Endodermal cell (in vitro differentiated cells): ENCODE data around the gene FMOD. TPM values are rescaled to one million over a fixed set of nuclear protein-coding genes. Genes with fewer than 3 reads are reported as not detected.
A peak's percentile ranks its signal among the peaks of the same experiment; 100 is the strongest.

Experiments
- DNase-seq: peaks from one replicate; pipeline ENCODE4 v3.0.0-alpha.2; 2017
- H3K27ac ChIP-seq: 2 replicates; pipeline ENCODE4 v1.5.1; 2013; ENCODE audit warnings: mild to moderate bottlenecking, low read depth, low read length, moderate library complexity
- H3K27me3 ChIP-seq: 2 replicates; pipeline ENCODE4 v1.6.1; 2013; ENCODE audit warnings: mild to moderate bottlenecking, low read length, moderate library complexity; ENCODE audit not compliant: insufficient read depth, control insufficient read depth, poor library complexity, severe bottlenecking
- H3K36me3 ChIP-seq: 2 replicates; pipeline ENCODE4 v1.7.0; 2013; ENCODE audit warnings: mild to moderate bottlenecking, low read length, moderate library complexity; ENCODE audit not compliant: control insufficient read depth, insufficient read depth
- H3K4me1 ChIP-seq: one replicate; pipeline ENCODE4 v1.7.0; 2013; ENCODE audit warnings: low read length; ENCODE audit not compliant: control insufficient read depth, insufficient read depth
- H3K4me3 ChIP-seq: 2 replicates; pipeline ENCODE4 v1.5.1; 2013; ENCODE audit warnings: mild to moderate bottlenecking, low read length, moderate library complexity
- H3K9ac ChIP-seq: 2 replicates; pipeline ENCODE4 v1.6.1; 2013; ENCODE audit warnings: mild to moderate bottlenecking, low read length, moderate library complexity; ENCODE audit not compliant: poor library complexity, severe bottlenecking; ENCODE audit errors: extremely low read depth
- H3K9me3 ChIP-seq: 2 replicates; pipeline ENCODE4 v1.6.1; 2013; ENCODE audit warnings: mild to moderate bottlenecking, low read length, moderate library complexity; ENCODE audit not compliant: control insufficient read depth
- H3K27ac Mint-ChIP-seq: 2 replicates; pipeline ENCODE4 v1.8.0; 2020; ENCODE audit warnings: mixed read lengths
- H3K27me3 Mint-ChIP-seq: 2 replicates; pipeline ENCODE4 v1.8.0; 2021; ENCODE audit warnings: mild to moderate bottlenecking, mixed read lengths; ENCODE audit not compliant: insufficient read depth
- H3K36me3 Mint-ChIP-seq: 2 replicates; pipeline ENCODE4 v1.8.0; 2020; ENCODE audit warnings: low read depth, mixed read lengths
- H3K4me1 Mint-ChIP-seq: 2 replicates; pipeline ENCODE4 v1.8.0; 2020; ENCODE audit warnings: mixed read lengths
- H3K4me3 Mint-ChIP-seq: 2 replicates; pipeline ENCODE4 v1.8.0; 2020; ENCODE audit warnings: mild to moderate bottlenecking, moderate library complexity, mixed read lengths
- H3K9me3 Mint-ChIP-seq: 2 replicates; pipeline ENCODE4 v1.8.0; 2020; ENCODE audit warnings: mild to moderate bottlenecking, mixed read lengths
- WGBS, 2 experiments: methylation state at CpG; one replicate each; pipeline versions ENCODE4 v1.1.5 to v1.1.7; 2013; ENCODE audit warnings: missing lambda C conversion rate in 2 of 2, mixed read lengths in 1 of 2; ENCODE audit not compliant: insufficient coverage in 1 of 2, insufficient read length in 1 of 2; 5-methylcytosine and 5-hydroxymethylcytosine counted together
- total RNA-seq, 2 donors: library from RNA; stranded (reverse); fragmentation: NEBNext Ultra II Directional in 1 of 2; extraction: Animal tissue kit (Norgen Biotek cat#: 25700) in 1 of 2; gene quantifications; 2 replicates in 1 of 2; 3 replicates in 1 of 2; pipeline ENCODE4 v1.2.1, GENCODE V29; 2021
- TF ChIP-seq, protein P1 (sequence below): fragments of 200-600 bp; sonication (generic); conservative IDR thresholded peaks from 2 replicates; pipeline ENCODE4 v1.5.0; 2021; ENCODE audit warnings: antibody characterized with exemption, mild to moderate bottlenecking

FMOD gene
- total RNA-seq, 2 donors from 2014 or later, result 2.9 to 4.8 TPM

DNA sequence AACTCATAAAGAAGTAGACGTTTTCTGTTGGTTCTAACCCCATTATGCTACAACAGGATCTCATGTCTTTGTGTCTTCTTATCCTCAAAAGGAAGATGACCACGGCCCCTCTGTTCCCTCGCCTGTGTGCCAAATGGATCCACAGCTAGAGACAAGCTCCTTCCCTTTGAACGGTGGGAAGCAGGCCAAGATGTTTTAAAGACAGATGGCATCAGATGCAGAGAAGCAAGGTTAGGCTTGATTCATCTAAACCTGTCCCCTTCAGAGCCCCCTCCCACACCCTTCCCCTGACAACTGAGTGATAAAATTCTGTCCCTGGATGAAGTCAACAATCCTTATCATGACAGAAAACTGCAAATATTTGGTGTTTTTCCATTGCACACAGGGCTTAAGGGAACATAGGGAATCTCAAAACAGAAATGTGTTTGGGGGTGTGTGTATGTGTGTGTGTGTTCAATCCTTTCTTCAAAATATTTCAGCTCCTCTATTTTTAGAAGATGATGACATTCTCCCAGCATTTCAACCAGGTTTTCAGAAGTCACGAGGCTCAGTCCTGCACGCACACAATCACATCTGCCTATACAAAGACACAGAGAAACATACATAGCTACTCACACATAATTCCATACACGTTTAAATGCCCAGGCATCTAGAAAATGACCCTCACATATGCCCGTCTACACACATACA, 27.8 kb upstream of the FMOD start:
- no peaks in the 10 kb centered on the region for H3K27me3 ChIP-seq
- H3K4me1 ChIP-seq, result no peaks in the 10 kb centered on the region
- H3K36me3 ChIP-seq, result no peaks in the 10 kb centered on the region
- peaks cover 15% of the 10 kb centered on the region for H3K27me3 Mint-ChIP-seq
- H3K27ac Mint-ChIP-seq, result no peak overlapping the region
- no peak overlapping the region for H3K4me3 ChIP-seq
- peaks cover 16% of the 10 kb centered on the region for H3K4me1 Mint-ChIP-seq
- peaks cover 9% of the 10 kb centered on the region for H3K9me3 ChIP-seq
- H3K4me3 Mint-ChIP-seq, result no peak overlapping the region
- no peaks in the 10 kb centered on the region for H3K36me3 Mint-ChIP-seq
- H3K27ac ChIP-seq, result no peak overlapping the region
- no peak overlapping the region for H3K9ac ChIP-seq
- TF ChIP-seq, protein P1, sequence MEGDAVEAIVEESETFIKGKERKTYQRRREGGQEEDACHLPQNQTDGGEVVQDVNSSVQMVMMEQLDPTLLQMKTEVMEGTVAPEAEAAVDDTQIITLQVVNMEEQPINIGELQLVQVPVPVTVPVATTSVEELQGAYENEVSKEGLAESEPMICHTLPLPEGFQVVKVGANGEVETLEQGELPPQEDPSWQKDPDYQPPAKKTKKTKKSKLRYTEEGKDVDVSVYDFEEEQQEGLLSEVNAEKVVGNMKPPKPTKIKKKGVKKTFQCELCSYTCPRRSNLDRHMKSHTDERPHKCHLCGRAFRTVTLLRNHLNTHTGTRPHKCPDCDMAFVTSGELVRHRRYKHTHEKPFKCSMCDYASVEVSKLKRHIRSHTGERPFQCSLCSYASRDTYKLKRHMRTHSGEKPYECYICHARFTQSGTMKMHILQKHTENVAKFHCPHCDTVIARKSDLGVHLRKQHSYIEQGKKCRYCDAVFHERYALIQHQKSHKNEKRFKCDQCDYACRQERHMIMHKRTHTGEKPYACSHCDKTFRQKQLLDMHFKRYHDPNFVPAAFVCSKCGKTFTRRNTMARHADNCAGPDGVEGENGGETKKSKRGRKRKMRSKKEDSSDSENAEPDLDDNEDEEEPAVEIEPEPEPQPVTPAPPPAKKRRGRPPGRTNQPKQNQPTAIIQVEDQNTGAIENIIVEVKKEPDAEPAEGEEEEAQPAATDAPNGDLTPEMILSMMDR, result no peak
- no peak for DNase-seq
- 86 to 89% methylated on average over 6 to 8 of the region's 8 CpGs for WGBS, 2 experiments
- no peaks in the 10 kb centered on the region for H3K9me3 Mint-ChIP-seq

DNA sequence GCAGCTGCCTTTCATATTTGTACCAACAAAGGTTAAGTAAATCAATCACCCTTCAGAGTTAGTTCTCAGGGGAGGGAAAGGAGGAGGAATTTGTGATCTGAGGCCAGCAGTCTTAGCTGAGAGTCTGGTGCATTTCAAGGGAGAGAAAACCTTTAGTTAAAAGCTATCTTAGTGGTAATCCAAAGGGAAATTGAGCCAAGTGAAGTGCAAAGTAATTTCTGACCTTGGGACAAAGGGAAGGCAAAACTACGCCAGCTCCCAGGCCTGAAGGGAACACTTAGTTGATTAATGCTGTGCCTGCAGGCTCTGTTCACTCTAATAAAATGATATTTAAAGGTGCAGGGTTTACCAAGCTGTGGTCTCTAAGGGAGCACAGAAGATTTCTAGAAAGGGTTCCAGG, 23.1 kb upstream of the FMOD start:
- H3K9me3 ChIP-seq, result peaks cover 9% of the 10 kb centered on the region
- TF ChIP-seq, protein P1, result no peak
- H3K36me3 Mint-ChIP-seq, result no peaks in the 10 kb centered on the region
- DNase-seq, result no peak
- H3K27ac Mint-ChIP-seq, result peak overlapping the region; percentile 4
- no peak overlapping the region for H3K27ac ChIP-seq
- no peaks in the 10 kb centered on the region for H3K27me3 ChIP-seq
- H3K27me3 Mint-ChIP-seq, result peaks cover 2% of the 10 kb centered on the region
- H3K9ac ChIP-seq, result no peak overlapping the region
- peaks cover 31% of the 10 kb centered on the region for H3K4me1 Mint-ChIP-seq
- H3K4me3 ChIP-seq, result no peak overlapping the region
- H3K9me3 Mint-ChIP-seq, result no peaks in the 10 kb centered on the region
- peaks cover 12% of the 10 kb centered on the region for H3K4me1 ChIP-seq
- 93 to 100% methylated on average over 1 of the region's 1 CpG for WGBS, 2 experiments
- no peaks in the 10 kb centered on the region for H3K36me3 ChIP-seq
- no peak overlapping the region for H3K4me3 Mint-ChIP-seq

DNA sequence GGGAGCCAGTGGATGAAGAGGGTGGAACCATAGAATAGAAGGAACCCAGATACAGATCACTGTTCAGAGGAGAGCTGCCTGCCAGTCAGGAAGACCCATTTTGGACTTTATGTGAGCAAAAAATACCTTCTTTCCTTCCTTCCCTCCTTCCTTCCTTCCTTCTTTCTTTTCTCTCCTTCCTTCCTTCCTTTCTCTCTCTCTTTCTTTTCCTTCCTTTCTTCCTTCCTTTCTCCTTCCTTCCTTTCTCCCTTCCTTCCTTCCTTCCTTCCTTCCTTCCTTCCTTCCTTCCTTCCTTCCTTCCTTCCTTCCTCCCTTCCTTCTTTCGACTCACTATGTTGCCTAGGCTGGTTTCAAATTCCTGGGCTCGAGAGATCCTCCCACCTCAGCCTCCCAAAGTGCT, 22.1 kb upstream of the FMOD start:
- H3K27ac Mint-ChIP-seq, result no peak overlapping the region
- DNase-seq, result no peak
- Histone ChIP-seq H3K27me3 (no peaks in the 10 kb centered on the region), H3K4me3 (no peak overlapping the region), H3K4me1 (peaks cover 15% of the 10 kb centered on the region), H3K9me3 (peaks cover 9% of the 10 kb centered on the region), H3K36me3 (no peaks in the 10 kb centered on the region), H3K9ac (no peak overlapping the region), H3K27ac (no peak overlapping the region)
- TF ChIP-seq, protein P1, result no peak
- H3K9me3 Mint-ChIP-seq, result no peaks in the 10 kb centered on the region
- no peaks in the 10 kb centered on the region for H3K27me3 Mint-ChIP-seq
- no peak overlapping the region for H3K4me3 Mint-ChIP-seq
- H3K4me1 Mint-ChIP-seq, result peaks cover 31% of the 10 kb centered on the region
- H3K36me3 Mint-ChIP-seq, result no peaks in the 10 kb centered on the region
- 98% methylated on average over 2 of the region's 2 CpGs; no CpG with 5 or more reads in 1 of the 2 experiments for WGBS, 2 experiments
